Measurements from ENCODE around the gene COPS9.

COPS9 gene

DNA sequence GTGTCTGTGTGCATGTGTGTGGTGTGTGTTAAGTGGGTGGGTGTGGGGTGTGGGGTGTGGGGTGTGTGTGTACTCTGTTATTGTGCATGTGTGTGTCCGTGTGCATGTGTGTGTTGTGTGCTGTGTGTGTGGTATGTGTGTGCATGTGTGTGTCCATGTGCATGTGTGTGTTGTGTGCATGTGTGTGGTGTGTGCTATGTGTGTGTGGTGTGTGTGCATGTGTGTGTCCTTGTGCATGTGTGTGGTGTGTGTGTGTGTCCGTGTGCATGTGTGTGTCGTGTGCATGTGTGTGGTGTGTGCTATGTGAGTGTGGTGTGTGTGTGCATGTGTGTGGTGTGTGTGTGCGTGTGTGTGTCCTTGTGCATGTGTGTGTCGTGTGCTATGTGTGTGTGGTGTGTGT lies 11.3 kb upstream of the COPS9 start:
- DNase-seq, result no peak

DNA sequence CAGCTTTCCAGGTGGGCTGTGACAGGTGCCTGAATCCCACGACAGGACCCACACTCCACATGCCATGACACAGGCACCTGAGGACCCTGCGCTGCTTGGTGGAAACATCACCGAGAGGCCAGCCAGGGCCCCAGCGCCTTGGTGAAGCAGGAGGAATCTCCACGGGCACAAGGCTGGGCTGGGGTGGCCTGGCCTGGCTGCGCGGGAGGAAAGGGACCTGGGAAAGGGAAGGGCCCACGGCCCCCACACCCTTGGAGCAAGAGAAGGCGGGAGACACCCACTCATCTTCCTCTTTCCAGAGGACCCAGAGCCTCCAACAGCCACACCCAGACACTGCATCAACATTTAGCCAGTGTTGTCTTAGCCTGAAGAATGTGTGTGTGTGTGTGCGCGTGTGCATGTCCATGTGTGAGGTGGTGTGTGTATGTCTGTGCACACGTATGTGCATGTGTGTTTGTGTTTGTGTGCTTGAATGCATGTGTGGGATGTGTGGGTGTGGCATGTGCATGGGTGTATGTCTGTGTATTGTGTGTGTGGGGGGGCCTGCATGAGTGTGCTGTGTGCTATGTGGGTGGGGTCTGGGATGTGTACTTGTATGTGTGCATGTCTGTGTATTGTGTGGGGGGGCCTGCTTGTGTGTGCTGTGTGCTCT lies 10.6 kb upstream of the COPS9 start:
- no peak for DNase-seq

DNA sequence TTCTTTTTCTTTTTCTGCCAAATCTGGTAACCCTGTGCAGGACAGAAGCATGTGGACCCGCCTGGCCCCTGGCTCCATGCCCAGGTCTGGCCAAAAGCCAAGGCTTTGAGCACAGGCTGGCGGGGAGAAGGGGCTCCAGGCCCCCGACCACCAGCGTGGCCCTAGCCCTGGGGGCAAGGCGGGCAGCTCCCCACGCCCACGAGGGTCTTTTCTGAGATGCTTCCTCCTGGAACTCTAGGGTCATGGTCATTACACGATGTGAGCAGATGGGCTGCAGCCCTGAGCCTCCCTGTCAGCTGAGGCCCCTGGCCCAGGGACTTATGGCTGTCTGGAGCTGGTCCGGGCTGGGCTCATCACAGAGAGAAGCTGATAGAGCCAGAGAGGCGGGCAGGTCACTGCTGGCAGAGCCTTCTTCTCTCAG lies 10.0 kb upstream of the COPS9 start:
- no peak for DNase-seq

DNA sequence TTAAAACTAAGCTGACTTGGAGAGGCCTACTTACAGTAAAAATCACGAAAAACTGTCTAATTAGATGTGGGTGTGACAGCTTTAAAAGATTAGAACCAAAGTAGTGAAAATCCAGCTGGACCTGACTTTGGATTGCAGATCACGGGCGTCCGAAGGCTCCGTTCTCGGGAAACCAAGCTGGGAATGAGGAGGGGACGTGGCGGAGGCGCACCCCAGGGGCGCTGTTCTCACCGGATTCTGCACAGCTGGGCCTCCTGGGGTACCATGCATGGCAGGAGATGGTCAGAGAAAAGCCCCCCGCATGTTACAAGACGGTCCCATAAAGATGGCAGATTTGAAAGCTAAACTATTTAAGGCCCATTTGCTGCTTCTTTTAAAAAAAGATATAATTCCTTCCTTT lies 9.4 kb upstream of the COPS9 start:
- no peak for DNase-seq

DNA sequence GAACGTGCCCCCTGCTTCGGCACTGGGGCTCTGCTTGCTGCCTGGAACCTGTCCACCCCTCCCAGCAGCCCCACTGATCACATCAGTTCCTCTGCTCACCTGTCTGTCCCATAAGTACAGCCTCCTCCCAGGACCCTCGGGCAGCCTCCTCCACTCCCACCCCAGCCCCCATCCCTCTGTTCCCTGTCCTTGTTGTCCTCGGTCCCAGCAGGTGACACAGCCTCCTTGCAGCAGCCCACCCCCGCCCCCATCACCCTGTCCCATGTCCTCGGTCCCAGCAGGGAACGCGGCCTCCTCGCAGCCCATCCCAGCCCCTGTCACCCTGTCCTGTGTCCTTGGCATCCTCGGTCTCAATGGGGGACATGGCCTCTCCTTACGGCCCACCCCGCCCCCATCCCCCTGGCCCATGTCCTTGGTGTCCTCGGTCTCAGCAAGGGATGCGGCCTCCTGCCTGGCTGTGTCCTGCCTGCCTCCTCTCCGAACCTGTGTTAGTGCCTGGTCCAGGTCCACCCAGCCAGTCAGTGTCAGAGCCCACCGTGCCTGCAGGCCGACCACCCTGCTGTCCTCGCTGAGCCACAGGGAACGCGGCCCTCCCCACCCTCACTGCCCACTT lies 8.7 kb upstream of the COPS9 start:
- DNase-seq, result no peak

DNA sequence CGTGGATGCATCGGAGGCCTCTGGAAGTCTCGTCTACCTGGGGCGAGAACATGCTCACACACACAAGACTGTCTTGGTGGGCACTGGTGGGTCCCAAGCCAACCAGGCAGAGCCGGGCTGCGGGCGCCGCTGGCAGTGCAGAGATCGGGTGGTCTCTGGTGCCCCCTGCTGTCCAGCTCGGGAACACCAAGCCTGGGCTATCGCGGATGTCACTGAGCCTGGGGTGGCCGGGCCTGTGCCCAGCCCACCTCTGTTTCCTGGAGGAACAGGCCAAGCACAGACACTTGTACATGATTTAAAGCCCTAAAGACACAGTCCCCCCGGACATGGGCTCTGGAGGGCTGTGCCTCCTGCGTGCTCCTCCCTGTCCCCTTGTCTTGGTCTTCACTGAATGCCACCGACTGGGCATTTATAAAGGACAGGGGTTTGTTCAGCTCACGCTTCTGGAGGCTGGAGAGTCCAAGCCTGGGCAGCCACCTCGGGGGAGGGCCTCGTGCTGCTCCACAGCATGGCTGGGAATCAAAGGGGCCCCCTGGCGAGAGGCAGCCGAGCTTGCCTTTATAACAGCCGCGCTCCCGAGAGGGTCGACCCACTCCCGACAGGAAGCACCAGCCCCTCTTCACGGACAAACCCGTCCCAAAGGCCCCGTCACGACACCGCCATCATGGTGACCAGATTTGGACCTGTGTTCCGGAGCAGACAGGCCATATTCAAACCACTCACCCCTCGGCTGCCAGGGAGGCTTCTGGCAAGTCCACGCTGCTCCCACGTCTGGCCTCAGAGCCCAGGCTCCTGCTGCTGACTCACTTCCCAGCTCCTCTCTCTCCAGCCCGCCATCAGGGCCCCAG lies 7.9 kb upstream of the COPS9 start:
- peak; percentile 67 to 83 for DNase-seq

DNA sequence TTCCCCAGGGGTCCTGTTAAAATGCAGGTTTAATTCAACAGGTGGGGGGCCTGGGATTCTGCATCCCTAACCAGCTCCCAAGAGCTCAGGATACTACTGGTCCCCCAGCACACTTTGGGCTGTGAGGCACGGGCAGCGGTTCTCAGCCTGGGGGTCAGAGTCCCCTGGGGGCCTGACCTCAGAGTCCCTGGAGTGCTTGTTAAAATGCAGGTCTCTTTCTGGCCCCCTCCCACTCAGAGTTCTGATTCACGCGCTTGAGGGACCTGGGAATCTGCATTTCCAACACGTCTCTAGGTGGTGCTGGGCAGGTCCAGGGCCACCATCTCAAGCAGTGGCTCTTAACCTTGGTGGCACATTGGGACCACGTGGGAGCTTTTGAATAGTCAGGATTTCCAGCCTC lies 7.2 kb upstream of the COPS9 start:
- DNase-seq, result no peak

DNA sequence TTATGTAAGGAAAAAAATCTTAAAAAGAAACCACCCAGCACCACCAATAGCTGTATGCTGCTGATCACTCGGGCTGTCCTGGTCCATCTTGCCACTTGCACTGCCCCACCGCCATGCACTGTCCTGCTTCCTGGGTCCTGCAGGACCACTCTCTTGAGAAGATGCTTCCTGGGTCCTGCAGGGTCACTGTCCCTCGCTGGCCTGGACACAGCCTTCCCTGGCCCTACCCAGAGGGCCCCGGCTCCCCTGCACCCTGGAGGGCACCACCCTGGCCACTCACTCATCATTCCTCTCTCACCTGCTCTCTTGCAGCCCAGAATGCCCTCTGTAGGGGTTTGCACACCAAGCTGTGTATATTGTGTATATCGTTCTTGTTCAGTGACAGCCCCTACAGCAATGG lies 6.8 kb upstream of the COPS9 start:
- DNase-seq, result no peak

DNA sequence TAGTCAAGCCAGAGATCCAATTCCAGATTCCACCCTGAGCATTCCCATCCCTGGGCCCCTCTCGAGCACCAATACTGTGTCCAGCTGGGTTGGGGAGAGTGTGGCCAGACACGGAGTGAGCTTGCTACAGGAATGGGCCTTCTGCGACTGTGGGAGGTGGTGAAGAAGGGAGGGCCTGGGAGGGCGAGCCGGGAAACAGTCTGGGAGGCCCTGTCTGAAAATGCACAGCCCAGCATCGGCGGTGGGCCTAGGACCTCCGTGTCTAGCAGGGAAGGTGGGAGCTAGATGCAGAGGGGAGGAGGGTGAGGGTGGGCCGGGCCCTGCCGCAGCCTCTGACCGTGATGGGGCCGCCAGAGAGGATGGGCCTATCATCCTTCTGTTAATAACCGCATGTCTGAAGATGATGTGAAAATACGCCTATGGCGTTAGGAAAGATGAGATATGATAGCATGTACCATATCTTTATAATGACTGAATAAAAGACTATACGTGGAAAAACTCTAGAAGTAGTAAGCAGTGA lies 6.2 kb upstream of the COPS9 start:
- DNase-seq, result no peak

DNA sequence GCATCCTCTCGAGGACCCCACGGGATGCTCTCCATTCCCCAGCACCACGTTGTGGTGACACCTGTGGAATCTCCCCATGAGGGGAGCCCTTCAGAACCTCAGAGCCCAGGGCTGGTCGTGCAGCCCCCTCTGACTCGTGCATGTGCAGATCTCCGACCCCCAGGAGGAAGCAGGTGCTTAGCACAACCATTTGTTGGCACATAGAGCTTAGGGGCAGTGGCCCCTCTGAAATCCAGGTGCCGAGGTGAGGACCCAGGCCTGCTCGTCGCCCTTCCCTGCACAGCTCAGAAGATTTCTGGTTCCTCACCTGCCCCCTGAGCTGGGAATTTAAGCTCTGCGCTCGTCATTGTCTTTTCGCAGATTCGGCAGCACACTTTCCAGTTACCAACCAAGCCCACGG lies 5.6 kb upstream of the COPS9 start:
- DNase-seq, result no peak

DNA sequence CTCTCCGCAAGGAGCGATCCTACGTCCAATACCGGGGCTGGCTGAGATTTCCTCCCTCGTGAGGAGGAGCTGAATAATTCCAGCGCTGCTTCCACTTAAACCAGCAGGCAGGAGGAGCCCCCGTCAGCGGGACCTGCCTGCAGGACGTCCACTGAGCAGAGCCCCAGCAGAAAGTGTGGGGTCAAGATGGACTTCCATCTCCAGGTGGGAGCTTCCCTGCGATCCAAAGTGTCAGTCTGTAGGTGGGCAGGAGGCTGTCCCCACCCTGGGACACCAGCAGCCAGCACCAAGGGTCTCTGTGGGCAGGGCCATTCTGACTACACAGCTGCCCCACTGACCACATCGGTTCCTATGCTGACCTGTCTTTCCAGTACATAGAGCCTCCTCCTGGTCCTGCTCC lies 4.8 kb upstream of the COPS9 start:
- no peak for DNase-seq

DNA sequence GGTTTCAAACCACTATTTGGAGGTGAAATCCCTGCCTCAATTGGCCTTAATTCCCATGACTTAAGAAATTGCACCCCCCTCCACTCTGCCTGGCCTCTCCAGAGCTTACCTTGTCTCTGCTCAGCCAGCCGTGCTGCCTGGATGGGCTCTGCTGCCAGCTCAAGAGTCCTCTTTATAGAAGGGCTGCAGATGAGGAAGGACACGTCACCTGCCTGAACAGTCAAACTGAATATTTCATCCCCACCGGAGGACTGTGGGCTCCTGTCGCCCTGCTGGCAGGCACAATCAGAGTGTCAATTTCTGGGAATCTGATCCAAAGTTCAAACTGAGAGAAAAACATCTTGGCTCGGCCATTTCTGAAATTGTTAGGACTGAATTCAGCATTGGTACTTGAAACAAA lies 4.4 kb upstream of the COPS9 start, which contains the start of gene OTOS:
Gene OTOS (minus strand): TSS at position 148 of the 400 bp plus-strand sequence. CDS start 332 bp downstream, outside the sequence.
- no peak for DNase-seq

DNA sequence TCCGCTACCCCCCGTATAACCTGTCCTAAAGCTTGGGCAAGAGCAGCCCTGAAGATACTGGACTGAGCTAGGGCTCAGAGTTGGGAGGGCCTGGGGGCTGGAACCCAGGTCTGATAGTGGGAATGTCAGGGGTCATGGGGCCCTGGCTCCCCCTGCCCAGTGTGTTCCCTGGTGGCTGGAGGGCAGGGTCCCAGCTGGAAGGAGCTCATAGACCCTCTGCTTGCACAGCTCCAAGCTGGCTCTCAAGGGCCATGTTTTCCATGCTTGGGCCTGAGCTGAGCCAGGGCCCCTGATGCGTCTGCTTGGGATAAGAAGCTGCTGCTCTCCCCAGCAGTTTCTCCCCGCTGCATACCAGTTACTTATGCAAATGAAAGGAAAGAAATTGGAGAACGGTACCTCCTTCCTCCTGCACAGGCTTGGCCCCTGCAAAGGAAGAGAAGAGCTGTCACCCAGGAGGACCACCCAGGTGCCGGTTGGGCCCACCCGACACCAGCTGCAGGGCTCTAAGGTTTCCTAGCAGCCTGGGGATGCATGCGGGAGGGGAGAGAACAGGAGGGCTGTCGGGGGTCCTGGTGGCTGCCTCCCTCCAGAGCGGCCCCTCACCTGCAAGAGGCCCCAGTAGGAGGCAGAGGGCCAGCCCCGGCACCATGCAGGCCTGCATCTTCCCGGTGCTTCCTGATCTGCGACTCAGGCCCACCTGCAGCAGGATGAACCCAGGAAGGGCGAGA lies 3.7 kb upstream of the COPS9 start:
- no peak for DNase-seq

DNA sequence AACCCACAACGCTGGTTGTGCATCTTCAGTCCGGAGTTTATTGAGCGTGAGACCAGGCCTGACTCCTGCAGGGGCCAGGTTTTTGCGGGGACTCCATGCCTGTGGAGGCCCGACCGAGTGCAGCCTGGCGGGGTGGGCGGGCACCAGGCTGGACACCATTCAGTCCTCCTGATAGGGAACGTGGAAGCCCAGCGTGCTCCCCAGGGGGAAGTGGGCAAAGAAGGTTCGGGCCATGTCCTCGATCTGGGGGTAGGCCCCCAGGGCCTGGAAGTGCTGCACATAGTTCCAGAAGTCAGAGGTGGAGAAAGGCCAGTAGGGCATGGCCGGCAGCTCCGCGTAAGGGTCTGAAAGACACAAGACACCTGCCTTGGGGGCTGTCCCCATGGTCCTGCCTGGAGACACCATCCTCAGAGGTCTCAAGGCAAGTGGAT lies 2.9 kb upstream of the COPS9 start:
- DNase-seq, result no peak

DNA sequence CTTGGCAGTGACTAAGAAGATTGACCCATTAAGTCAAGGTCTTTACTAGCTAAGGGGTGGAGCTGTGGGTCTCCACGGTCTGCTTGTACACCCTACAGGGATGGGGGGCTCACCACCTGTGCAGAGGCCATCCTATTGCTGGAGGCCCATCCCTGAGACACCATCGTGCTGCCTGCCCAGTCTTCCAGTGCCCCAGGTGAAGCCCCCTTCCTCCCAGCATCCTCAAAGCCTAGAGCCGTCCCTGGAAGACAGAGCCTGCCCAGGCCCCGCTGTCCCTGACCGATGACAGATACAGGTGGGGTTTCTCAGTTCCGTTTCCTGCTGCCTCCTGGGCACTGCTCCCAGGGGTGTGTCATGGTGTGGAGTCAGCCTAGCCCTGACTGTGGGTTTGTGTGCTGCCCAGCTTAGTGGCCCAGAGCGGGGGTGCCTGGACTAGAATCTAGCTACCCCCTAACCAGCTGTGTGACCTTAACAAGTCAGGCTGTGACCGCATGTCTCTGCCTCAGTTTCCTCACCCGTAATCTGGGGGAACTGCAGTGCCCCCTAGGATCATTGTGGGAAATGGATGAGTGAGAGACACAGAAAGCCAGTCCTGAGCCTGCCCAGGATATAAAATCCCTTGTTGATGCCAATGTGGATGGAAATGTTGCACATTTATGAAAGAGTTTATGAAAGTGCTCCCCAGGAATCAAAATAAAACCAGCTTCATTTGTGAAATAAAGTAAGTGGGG lies 2.3 kb upstream of the COPS9 start:
- no peak for DNase-seq

DNA sequence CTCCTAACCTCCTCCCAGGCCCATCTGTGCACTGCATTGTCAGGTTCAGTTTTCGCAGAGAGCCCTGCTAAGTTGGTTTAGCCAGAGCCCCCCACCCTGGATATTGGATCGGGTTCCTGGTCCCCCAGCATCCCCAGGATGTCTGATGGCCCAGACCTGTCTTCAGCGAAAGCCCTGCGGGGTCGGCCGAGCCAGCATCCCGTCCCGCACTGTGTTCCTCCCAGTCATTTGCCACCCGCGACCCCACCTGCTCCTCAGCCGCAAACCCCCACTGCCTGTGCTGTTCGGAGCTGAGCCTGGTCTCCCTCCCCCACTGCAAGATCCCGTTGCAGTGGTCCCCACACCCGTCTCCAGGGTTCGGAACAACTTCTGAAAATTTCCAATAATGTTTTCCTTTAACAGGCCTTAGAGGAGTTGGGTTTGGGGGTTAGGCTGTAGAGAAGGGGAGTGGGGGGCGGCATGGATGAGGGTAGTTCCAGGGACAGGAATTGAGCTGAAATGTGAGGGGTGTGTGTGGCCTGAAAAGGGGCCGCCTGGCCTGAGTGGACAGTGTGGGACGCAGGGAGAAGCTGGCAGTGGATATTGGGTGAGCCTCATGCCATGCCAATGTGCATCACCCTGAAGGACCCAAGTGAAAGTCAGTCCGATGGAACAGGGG lies 1.6 kb upstream of the COPS9 start:
- DNase-seq, result no peak

DNA sequence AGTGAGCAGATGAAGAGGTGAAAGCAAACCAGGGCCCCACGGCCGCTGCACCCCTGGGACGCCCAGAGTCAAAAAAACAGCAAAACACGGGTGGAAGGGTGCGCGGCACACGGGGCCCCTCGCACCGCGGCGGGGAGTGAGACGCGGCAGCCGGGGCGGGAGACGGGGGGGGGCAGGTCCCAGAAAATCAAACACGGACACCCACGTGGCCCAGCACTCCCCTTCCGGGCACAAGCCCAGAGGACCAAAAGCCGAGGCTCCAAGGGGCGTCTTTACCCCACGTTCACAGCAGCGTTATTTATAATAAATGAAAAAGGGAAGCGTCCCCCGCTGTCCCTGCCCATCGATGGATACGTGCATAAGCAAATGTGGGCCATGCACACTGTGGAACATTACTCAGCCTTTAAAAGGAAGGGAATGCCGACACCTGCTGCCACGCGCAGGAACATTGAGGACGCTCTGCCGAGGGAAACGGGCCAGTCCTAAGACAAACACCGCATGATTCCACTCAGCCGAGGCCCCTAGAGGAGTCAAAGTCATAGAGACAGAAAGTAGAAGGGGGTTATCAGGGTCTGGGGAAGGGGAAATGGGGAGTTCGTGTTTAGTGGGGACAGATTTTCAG lies 677 bp upstream of the COPS9 start:
- DNase-seq, result no peak

DNA sequence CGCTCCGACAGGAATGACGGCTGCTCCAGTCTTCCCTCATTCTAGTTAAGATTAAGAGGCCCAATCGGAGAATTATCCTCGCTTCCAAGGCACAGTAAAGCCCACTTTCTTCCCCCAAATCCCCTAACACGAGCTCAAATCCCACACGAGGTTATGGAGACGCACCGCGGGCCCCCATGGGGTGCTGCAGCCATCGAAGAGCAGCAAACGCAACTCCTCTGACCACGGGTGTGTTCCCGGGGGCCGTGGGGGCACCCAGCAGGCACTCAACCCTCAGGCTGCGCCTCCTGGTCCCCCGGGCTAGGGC lies 446 bp downstream of the COPS9 start:
- no peak for DNase-seq

DNA sequence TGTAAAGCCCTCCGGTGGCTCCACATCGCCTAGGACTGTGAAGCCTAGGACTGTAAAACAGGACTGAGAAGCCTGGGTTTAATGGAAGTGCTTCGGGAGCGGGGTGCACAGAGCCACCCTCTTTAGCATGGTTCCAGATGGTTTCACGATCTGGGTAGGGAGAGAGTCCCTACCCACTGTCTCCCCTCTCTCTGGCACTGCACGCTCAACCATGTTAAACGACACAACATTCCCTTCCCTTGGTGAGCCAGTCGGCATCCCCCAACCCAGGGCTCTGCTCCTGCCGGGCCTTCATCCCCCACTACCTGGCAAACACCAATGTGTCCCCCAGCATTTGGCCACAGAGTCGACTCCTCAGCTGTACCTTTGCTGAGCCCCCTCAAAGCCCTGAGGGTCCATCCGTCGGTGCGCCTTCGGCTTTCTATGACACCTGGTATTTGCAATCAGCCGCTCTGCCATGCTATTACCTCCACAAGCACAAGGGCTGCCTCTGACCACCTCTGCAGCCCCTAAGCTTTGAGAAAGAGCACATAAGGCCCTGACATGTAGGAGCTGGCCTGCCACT lies 1.1 kb downstream of the COPS9 start:
- DNase-seq, result no peak

DNA sequence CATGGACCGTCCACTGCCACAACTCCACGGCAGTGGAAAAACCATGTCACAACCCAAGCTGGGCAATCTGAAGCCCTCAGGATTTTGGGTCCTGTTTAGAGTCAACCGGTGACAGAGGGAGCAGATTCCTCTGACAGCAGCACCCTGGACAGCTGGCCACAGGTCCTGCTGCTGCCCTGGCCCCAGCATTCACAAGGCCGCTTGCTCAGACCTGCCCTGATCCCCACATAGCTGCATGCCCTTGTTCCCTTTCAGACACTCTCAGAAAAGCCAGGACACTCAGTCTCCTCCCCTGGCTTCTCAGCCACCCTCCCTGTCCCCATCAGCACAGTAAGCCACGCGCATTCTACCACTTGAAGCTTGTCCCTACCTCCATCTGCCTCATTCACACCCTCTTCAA lies 1.6 kb downstream of the COPS9 start:
- DNase-seq, result no peak

DNA sequence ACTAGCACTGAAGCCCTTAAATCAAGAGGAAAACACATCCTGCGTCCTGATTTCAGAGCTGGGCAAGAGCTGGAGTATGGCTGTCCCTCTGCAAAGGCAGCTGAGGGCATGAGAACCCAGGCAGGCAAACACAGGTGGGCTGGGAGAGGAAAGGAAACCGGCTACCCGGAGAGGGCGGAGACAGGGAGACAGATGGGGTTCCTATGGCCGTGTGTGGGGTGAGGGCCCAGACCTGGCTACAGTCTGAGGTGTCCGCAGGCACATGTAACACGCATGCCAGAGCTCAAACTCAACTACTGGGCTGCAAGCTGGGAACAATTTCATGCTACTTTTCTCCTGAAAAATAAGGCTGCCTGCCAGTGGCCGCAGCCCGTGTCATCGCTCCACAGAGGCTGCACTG lies 2.7 kb downstream of the COPS9 start:
- DNase-seq, result no peak

All from activated CD4-positive, alpha-beta T cell treated with anti-CD3 and anti-CD28 coated beads for 4 hours (primary cell).